Measurements from ENCODE around the gene PGLYRP4.
A peak's percentile ranks its signal among the peaks of the same experiment; 100 is the strongest.

PGLYRP4 gene

DNA sequence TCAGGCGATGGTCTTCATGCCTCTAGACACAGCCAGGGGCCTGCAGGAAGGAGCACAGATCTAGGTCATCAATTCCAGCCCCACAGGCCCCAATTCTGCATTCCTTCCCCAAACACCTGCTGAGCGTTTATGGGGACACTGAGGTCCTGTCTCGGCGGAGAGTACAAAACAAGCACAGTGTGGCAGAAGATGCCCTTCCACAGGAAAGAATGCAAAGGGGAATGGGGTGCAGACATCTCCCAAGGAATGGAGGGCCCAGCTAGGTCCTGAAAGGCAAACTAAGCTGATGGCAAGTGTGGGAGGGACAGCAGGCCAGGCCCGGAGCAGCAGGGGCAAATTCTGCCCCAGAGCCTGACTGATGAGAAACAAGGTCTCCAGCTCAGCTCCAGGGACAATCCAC lies 45.8 kb upstream of the PGLYRP4 start:
- no peak for DNase-seq (ENCODE audit: low read depth)
- TF ChIP-seq, protein P1, sequence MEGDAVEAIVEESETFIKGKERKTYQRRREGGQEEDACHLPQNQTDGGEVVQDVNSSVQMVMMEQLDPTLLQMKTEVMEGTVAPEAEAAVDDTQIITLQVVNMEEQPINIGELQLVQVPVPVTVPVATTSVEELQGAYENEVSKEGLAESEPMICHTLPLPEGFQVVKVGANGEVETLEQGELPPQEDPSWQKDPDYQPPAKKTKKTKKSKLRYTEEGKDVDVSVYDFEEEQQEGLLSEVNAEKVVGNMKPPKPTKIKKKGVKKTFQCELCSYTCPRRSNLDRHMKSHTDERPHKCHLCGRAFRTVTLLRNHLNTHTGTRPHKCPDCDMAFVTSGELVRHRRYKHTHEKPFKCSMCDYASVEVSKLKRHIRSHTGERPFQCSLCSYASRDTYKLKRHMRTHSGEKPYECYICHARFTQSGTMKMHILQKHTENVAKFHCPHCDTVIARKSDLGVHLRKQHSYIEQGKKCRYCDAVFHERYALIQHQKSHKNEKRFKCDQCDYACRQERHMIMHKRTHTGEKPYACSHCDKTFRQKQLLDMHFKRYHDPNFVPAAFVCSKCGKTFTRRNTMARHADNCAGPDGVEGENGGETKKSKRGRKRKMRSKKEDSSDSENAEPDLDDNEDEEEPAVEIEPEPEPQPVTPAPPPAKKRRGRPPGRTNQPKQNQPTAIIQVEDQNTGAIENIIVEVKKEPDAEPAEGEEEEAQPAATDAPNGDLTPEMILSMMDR (IDR thresholded peaks at IDR 0.05; ENCODE audit: low read depth, low read length, missing control alignments): no peak
- H3K4me3 ChIP-seq (ENCODE audit: low read depth, low read length): no peak overlapping the region

- TF ChIP-seq, protein P1 (IDR thresholded peaks at IDR 0.05; ENCODE audit: low read depth, low read length, missing control alignments): peak; percentile 5
Measured at GRCh38 chr1:153393926-153394325, 45.3 kb upstream of the PGLYRP4 start.

GRCh38 chr1:153392822-153393221 lies 44.2 kb upstream of the PGLYRP4 start:
- no peak for DNase-seq (ENCODE audit: low read depth)
- no peak overlapping the region for H3K4me3 ChIP-seq (ENCODE audit: low read depth, low read length)
- TF ChIP-seq, protein P1 (IDR thresholded peaks at IDR 0.05; ENCODE audit: low read depth, low read length, missing control alignments): no peak

More at GRCh38 chr1:153393926-153394325, 45.3 kb upstream of the PGLYRP4 start:
- H3K4me3 ChIP-seq (ENCODE audit: low read depth, low read length): no peak overlapping the region
- no peak for DNase-seq (ENCODE audit: low read depth)

DNA sequence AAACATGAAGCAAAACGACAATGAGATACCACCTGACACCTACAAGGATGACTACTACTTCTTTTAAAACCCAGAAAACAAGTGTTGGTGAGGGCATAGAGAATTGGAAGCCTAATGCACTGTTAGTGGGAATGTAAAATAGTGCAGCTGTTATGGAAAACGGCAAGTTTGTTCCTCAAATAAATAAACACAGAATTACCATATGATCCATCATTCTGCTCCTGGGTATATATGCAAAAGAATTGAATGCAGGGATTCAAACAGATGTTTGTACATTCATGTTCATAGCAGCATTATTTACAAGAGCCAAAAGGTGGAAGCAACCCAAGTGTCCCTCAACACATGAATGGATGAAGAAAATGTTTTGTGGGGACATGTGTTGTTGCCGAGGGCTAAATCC lies 43.6 kb upstream of the PGLYRP4 start:
- DNase-seq (ENCODE audit: low read depth): no peak
- TF ChIP-seq, protein P1 (IDR thresholded peaks at IDR 0.05; ENCODE audit: low read depth, low read length, missing control alignments): no peak
- H3K4me3 ChIP-seq (ENCODE audit: low read depth, low read length): no peak overlapping the region

DNA sequence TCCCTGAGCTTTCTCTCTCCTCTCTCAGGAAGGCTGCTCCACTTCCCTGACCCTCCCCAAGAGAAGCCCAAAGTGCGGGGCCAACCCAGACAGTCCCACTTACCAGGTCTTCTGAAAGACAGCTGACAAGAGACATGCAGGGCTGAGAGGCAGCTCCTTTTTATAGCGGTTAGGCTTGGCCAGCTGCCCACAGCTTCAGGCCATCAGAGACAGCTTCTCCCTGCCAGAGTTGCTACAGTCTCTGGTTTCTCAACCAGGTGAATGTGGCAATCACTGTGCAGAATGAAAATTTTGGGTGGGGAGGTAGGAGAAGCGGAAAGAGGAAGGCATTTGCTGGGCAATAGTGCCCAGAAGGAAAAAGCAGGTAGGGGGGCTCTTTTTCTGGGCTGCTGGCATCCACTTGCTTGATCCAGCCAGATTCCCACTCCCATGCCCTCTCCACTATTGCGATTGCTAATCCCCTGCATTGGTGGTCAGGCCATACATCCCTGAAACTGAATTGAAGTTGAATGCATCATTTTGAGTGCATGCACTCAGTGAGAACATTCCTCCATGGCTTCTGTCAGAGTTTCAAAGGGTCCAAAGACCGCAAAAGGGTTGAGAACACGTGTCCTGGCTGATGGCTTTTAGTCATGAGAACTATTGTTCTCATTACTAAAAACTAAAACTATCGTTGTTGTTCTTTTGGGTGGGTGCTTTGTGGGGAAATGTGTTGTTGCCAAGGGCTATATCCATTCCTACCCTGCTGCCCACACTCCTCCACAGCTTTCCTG lies 42.5 kb upstream of the PGLYRP4 start, which contains the start of gene S100A8:
Gene S100A8 (minus strand): TSS at position 136 of the 773 bp plus-strand sequence. CDS start 538 bp downstream, outside the sequence.
- TF ChIP-seq, protein P1 (IDR thresholded peaks at IDR 0.05; ENCODE audit: low read depth, low read length, missing control alignments): no peak
- H3K4me3 ChIP-seq (ENCODE audit: low read depth, low read length): no peak within 1 kb of the TSS
- DNase-seq (ENCODE audit: low read depth): no peak

GRCh38 chr1:153389973-153390879 lies 41.6 kb upstream of the PGLYRP4 start:
- H3K4me3 ChIP-seq (ENCODE audit: low read depth, low read length): no peak overlapping the region
- TF ChIP-seq, protein P1 (IDR thresholded peaks at IDR 0.05; ENCODE audit: low read depth, low read length, missing control alignments): no peak
- no peak for DNase-seq (ENCODE audit: low read depth)
